ENCODE measurements around the gene TTC21B. TPM values are rescaled to one million over a fixed set of nuclear protein-coding genes. Genes with fewer than 3 reads are reported as not detected.

Gene TTC21B
- total RNA-seq, 4 donors from 2014 or later = 12.1 to 73.2 (median 27.7) TPM

DNA sequence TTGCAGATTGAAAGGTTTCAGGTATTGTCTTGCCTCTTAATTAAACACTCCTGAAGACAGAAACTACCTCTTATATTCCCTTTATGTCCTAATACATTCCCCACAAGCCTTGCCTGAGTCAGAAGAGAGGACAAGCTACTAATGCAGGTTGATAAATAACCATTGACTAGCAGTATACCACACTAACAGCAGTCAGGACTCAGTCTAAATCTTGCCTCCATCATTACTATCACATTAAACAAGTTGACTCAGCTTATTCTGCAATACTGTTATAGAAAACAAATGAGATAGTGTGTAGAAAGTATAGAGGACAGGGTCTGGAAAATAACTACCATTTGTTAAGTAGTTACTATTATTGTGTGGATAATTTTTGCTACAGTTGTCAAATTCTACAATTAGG is 63.8 kb downstream of the TTC21B start:
- H3K36me3 ChIP-seq = peaks cover 44% of the 10 kb centered on the region
- H3K9me3 ChIP-seq = no peaks in the 10 kb centered on the region

GRCh38 chr2:165889158-165889557 is 64.4 kb downstream of the TTC21B start:
- Histone ChIP-seq H3K27ac (no peak overlapping the region), H3K27me3 (no peaks in the 10 kb centered on the region), H3K9me3 (no peaks in the 10 kb centered on the region), H3K4me1 (peaks cover 6% of the 10 kb centered on the region), H3K4me3 (no peak overlapping the region), H3K36me3 (peaks cover 40% of the 10 kb centered on the region)
- no peak for TF ChIP-seq POLR2A (IDR thresholded peaks at IDR 0.05)
- no peak for TF ChIP-seq EP300 (IDR thresholded peaks at IDR 0.05)
- TF ChIP-seq, protein P1, sequence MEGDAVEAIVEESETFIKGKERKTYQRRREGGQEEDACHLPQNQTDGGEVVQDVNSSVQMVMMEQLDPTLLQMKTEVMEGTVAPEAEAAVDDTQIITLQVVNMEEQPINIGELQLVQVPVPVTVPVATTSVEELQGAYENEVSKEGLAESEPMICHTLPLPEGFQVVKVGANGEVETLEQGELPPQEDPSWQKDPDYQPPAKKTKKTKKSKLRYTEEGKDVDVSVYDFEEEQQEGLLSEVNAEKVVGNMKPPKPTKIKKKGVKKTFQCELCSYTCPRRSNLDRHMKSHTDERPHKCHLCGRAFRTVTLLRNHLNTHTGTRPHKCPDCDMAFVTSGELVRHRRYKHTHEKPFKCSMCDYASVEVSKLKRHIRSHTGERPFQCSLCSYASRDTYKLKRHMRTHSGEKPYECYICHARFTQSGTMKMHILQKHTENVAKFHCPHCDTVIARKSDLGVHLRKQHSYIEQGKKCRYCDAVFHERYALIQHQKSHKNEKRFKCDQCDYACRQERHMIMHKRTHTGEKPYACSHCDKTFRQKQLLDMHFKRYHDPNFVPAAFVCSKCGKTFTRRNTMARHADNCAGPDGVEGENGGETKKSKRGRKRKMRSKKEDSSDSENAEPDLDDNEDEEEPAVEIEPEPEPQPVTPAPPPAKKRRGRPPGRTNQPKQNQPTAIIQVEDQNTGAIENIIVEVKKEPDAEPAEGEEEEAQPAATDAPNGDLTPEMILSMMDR (IDR thresholded peaks at IDR 0.05) = no peak
- no peak for TF ChIP-seq POLR2AphosphoS5 (IDR thresholded peaks at IDR 0.05)
- no peak for DNase-seq (ENCODE audit: low spot score in 2 of 2)
- 63% methylated on average over 1 of the region's 1 CpG for whole genome bisulfite sequencing

More for the DNA sequence above, 63.8 kb downstream of the TTC21B start:
- no peak for DNase-seq (ENCODE audit: low spot score in 2 of 2)
- Histone ChIP-seq H3K4me3 (no peak overlapping the region), H3K27ac (no peak overlapping the region), H3K27me3 (no peaks in the 10 kb centered on the region), H3K4me1 (peaks cover 6% of the 10 kb centered on the region)
- TF ChIP-seq POLR2AphosphoS5 (IDR thresholded peaks at IDR 0.05) (no peak), EP300 (IDR thresholded peaks at IDR 0.05) (no peak), POLR2A (IDR thresholded peaks at IDR 0.05) (no peak)
- TF ChIP-seq, protein P1 (IDR thresholded peaks at IDR 0.05) = no peak

GRCh38 chr2:165888171-165888570 is 65.4 kb downstream of the TTC21B start:
- H3K4me1 ChIP-seq = peaks cover 6% of the 10 kb centered on the region
- no peak for DNase-seq (ENCODE audit: low spot score in 2 of 2)
- WGBS = 88% methylated on average over 2 of the region's 2 CpGs
- H3K4me3 ChIP-seq = no peak overlapping the region
- H3K27me3 ChIP-seq = no peaks in the 10 kb centered on the region
- no peaks in the 10 kb centered on the region for H3K9me3 ChIP-seq
- TF ChIP-seq, protein P1 (IDR thresholded peaks at IDR 0.05) = no peak
- TF ChIP-seq EP300 (IDR thresholded peaks at IDR 0.05) (no peak), POLR2AphosphoS5 (IDR thresholded peaks at IDR 0.05) (no peak), POLR2A (IDR thresholded peaks at IDR 0.05) (no peak)
- H3K27ac ChIP-seq = no peak overlapping the region
- H3K36me3 ChIP-seq = peaks cover 37% of the 10 kb centered on the region

- H3K4me1 ChIP-seq = peaks cover 6% of the 10 kb centered on the region
- H3K27ac ChIP-seq = no peak overlapping the region
- H3K27me3 ChIP-seq = no peaks in the 10 kb centered on the region
- WGBS = 94% methylated on average over 3 of the region's 3 CpGs
- H3K9me3 ChIP-seq = no peaks in the 10 kb centered on the region
- no peak for DNase-seq (ENCODE audit: low spot score in 2 of 2)
- TF ChIP-seq POLR2A (IDR thresholded peaks at IDR 0.05) (no peak), EP300 (IDR thresholded peaks at IDR 0.05) (no peak), POLR2AphosphoS5 (IDR thresholded peaks at IDR 0.05) (no peak)
- TF ChIP-seq, protein P1 (IDR thresholded peaks at IDR 0.05) = no peak
- no peak overlapping the region for H3K4me3 ChIP-seq
- peaks cover 40% of the 10 kb centered on the region for H3K36me3 ChIP-seq
Measured at GRCh38 chr2:165886487-165887146, 67.0 kb downstream of the TTC21B start.

GRCh38 chr2:165877565-165878550 is 75.7 kb downstream of the TTC21B start:
- H3K27me3 ChIP-seq = no peaks in the 10 kb centered on the region
- no peak overlapping the region for H3K27ac ChIP-seq
- TF ChIP-seq POLR2A (IDR thresholded peaks at IDR 0.05) = no peak
- TF ChIP-seq POLR2AphosphoS5 (IDR thresholded peaks at IDR 0.05) = no peak
- no peak for TF ChIP-seq EP300 (IDR thresholded peaks at IDR 0.05)
- TF ChIP-seq, protein P1 (IDR thresholded peaks at IDR 0.05) = no peak
- no peaks in the 10 kb centered on the region for H3K9me3 ChIP-seq
- H3K4me3 ChIP-seq = no peak overlapping the region
- WGBS = 82% methylated on average over 6 of the region's 6 CpGs
- peaks cover 41% of the 10 kb centered on the region for H3K36me3 ChIP-seq
- DNase-seq (ENCODE audit: low spot score in 2 of 2) = no peak
- no peaks in the 10 kb centered on the region for H3K4me1 ChIP-seq

Measured in suprapubic skin (tissue), 4 donors.